Raji (cell line): ENCODE results near the gene TTC3.

Source experiments
- POLR2A ChIP-seq: IDR thresholded peaks from 2 replicates; pipeline ENCODE4 v1.6.1; 2011; ENCODE audit warnings: low read depth, low read length, control low read depth; ENCODE audit not compliant: insufficient read depth

TTC3 gene

DNA sequence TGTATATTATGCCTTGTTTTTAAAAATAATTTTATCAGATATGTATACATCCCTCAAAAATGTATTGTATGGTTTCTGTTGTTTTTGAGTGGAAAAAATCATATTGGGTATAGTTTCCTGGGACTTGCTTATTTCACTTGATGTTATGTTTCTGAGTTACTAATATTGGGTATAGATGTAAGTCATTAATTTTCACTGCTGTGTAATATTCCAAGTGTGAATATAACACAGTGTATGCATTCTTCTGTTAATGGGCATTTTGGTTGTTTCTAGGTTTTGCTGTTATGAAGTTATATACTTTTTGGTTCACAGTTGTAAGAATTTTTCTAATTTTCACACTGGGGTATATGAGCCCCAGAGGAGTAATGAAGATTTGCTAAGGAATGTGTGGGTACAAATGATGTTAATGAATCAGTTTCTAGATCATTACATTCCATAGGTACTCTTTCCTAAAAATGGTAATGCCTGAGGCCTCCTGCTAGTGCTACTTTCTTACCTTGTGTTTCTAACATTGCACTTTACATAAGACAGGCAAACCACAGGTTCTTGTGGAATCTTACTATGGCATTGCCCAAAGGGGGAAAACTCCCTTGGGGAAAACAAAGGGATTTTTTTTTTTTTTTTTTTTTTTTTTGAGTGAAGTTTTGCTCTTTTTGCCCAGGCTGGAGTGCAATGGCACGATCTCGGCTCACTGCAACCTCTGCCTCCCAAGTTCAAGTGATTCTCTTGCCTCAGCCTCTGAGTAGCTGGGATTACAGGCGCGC lies 3.2 kb downstream of the TTC3 start:
- no peak for TF ChIP-seq POLR2A

DNA sequence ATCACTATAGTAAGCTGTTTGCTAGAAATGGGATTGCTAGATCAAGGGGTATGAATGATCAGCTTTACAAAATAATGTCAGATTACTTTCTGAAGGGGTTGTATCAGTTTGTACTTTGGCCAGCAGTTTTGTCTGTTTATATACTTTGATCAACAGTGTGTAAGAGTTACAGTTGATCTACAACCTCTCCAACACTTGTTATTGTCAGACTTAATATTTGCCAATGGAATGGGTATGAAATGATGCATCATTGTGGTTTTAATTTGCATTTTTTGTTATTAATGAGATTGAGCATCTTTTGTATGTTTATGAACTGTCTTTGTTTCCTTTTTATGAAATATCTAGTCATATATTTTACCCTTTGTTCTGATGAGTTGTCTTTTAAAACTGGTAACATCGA lies 4.3 kb downstream of the TTC3 start:
- no peak for TF ChIP-seq POLR2A

DNA sequence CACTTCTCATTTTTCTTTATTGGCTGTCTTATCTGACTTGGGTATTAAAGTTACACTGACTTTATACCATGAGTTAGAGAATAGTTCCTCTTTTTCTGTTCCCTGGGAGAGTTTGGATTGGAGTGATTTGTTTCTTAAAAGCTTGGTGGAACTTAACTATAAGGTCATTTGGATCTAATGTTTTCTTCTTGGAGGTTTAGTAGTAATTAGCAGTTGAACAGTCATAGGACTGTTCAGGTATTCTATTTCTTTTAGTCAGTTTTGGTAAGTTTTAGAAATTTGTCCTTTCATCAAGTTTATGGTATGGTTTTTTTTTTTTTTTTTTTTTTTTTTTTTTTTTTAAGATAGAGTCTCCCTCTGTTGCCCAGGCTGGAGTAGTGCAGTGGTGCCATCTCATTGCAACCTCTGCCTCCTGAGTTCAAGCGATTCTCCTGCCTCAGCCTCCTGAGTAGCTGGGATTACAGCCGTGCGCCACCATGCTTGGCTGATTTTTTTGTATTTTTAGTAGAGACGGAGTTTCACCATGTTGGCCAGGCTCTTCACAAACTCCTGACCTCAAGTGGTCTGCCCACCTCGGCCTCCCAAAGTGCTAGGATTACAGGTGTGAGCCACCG lies 6.3 kb downstream of the TTC3 start:
- no peak for TF ChIP-seq POLR2A

DNA sequence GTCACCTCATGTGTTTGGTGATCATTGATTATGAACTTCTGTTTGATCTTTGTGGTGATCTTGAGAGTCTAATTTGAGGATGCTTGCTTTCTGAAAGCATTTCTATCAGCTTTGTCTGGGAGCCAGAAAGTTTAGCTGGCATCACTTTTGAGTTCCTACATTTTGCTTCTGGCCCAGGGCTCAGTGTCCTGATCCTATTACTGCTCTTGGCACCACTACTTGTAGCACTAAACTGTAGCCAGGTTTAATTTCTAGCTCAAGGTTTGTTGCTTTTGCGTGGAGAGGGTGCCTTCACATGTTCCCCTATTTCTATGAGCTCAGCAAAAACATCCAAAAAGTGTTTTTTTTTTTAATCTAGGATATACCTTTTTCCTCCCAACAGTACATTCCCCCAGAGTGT lies 9.3 kb downstream of the TTC3 start:
- TF ChIP-seq POLR2A = no peak

DNA sequence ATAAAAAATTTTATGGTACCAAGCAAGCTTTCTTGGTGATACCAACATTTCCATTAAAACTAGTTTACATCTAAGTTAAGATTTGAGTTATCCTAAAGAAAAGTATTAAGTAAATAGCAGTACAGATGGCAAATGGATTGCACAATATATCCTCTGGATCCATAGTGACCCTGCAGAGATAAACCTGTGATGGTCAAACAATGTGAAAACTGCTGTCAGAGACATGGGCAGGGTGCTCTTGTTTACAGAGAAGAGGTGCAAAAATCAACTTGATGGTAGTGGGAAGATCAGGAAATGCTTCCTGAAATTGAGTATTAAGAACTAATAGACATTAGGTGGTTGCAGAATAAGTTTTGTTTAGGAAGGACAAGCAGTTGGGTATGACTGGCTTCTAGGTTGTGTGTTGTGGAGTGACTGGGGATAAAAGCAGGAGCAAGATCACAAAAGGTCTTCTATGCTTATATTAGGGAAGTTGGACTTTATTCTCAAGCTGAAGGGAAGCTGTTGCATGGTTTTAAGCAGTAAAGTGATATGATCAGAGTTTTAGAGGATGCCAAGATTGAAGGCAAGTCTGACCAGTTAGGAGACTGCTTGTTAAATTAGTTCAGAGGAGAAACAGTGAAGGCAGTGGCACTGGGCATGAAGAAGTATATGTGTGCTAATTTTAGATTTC lies 9.9 kb downstream of the TTC3 start:
- no peak for TF ChIP-seq POLR2A

DNA sequence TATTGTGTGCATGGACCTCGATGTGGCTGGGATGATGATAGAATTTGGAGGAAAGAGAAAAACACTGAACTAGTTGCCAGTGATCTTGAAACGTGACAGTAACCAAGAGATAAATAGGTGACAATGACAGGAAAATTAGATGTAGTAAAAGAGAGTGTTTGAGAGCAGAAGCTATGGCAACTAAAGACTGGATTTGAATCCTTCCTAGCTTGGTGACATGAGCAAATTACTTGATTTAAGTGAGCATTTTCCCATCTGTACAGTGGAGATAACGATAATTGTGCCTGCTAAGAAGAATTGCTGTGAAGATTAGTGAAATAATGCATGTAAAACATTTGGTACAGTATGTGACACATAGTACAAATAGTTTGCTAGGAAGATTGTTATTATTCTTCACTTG lies 12.7 kb downstream of the TTC3 start:
- no peak for TF ChIP-seq POLR2A

DNA sequence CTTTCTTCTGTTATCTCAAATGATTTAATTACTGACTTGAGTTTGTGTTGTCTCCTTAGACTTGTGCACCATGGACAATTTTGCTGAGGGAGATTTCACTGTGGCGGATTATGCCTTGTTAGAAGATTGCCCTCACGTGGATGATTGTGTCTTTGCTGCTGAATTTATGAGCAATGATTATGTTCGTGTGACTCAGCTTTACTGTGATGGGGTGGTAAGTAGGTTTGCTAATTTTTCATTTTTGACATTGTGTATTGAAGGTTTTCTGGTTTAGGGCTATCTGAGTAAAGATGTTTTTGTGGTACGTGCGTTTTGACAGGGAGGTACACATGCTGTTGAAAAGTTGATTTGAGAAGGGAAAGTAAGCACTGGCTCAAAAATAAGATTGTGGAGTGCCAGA lies 14.1 kb downstream of the TTC3 start:
- no peak for TF ChIP-seq POLR2A

DNA sequence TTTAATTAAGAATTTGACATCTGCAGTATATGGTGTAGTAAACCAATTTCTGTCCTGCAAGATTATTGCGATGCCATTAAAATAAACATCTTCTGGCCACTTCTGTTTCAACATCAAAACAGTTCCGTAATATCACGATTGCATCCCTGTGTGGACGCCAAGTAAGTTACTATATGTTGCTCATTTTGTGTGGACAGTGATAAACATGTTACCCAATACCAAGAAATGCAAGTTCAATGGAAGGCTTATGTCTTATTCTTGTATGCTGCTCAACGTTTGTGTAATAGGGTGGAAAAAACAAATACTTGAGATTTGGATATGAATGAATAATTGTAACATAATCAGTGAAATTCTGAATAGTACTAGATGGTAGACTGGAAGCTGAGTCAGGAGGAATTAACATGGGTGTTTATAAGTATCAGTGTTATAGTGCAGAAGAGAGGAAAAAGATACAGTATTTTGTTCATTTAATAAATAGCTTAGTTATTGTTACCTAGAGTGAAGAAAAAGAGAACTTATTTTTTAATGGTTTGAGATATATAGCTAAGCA lies 15.2 kb downstream of the TTC3 start:
- TF ChIP-seq POLR2A = no peak

DNA sequence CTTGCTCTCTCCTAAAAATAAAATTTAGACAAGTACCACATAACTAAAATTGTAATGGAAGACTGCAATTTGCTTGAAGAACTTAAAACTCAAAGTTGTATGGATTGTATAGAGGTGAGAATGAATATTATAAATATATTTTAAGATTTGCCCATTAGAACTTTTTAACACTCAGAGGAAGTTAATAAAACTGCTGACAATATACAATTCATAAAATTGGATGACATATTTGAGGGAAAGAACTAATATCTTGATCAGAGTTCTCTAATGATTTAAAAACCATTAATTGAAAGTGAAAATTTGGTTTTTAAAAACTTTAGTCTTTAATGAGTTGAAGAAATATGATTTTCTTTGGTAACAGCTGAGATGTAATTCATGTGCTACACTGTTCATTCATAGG lies 20.9 kb downstream of the TTC3 start:
- TF ChIP-seq POLR2A = no peak

DNA sequence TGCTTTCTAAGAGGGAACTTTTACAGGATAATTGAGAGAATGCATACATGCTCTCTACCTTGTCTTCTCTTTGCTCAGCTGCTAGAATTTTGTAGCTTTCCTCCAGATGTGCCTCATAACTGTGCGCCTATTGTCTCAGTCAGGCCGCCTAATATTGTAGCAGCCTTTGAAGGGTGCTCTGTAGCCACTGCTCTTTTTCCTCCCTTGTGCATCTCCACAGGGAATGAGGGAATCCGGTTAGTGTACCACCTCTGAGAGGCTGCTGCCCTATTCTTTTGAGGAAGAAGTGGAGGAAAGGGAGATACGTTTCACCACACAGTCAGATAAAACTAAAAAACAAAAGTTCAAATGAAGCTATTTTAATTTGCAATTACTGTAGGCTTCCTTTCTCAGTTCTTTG lies 22.8 kb downstream of the TTC3 start:
- no peak for TF ChIP-seq POLR2A

DNA sequence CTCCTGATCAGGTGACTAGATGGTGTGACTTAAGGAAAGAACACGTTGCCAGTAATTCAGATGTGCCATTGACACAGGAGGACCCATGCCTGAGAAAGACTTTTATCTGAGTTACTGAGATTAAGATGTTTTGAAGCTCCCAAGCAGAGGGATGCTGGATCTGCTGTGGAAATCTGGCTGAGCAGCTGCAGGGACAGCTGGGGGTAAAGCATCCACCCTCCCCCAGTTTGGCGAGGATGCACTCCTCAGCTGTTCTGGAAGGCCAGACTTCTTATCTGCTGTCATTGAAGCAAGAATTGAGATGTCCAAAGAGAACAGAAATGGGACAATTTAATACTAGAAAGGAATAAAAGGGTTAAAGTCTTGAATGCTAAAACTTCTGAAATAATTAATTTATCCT lies 25.7 kb downstream of the TTC3 start:
- no peak for TF ChIP-seq POLR2A

DNA sequence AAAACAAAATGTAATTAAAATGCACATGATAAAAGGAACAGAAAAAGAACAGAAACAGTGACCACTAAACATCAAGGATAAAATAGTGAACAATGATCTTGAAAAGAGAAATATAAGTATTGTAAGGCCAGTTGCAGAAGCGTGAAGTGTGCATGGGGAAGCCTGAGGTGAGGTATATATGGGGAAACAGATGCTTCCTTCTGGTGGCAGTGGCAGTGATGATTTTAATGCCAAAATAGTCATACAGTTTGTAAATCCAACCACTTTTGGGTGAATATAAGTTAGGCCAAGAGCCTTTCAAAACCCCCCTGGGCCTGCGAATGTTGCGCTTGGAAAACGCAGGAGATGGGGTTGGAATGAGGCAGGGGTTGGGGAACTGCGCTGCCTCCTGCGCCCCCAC lies 27.3 kb downstream of the TTC3 start:
- TF ChIP-seq POLR2A = no peak

DNA sequence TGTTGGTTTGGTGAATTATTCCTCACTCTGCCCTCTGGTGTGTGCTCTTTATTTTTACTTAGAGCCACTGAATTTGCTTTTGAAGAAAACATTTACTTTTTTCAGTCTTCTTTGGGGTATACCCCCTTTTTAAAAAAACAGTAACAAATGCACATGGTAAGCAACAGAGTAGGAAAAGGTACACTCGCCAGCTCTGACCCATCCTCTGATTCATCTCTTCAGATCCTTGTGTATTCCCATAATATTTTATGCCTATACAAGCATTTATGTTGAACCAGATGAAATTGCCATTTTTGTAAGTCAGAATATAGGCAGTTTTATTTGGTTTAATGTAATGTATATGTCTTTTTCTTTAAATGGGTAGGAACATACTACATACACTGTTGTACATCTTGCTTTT lies 28.3 kb downstream of the TTC3 start:
- no peak for TF ChIP-seq POLR2A

DNA sequence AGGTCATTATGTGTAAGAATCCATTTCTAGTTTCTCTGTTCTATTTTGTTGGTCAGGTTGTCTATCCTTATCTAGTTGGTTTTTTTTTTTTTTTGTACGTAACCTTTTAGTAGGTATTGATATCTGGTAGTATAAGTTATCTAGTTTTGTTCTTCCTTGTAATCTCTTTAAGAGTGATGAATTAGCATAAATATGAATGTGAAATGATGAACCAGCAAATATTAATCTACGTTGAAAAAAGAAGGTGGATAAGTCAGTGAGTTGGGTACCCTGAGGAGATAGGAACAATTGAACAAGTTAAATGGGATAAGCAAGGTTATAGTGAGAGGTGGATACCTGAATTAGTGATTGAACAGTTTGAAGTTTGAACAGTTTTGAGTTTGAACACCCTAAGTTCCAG lies 33.9 kb downstream of the TTC3 start:
- no peak for TF ChIP-seq POLR2A

DNA sequence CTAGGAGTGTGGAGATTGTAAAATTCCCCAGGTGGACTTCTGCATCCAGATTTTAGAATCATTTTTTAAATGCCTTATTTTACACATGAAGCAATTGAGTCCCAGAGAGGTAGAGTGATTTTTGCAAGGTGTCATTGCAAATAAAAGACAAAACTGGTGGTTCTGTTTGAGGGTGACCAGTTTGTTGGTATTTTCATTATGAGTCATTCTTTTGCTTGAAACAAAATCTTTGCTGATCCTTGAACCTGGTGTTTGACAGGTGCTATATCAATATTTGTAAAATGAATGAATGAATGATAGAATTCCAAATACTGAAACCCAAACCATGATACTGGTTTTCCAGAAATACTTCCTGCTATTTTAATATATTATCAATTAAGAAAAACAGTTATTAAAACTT lies 44.1 kb downstream of the TTC3 start:
- TF ChIP-seq POLR2A = no peak
